ENCODE results near the gene PCSK5. TPM values are rescaled to one million over a fixed set of nuclear protein-coding genes. Genes with fewer than 3 reads are reported as not detected.
"Not testable (repeated sequence)": the region's sequence is repeated elsewhere in the genome, so short reads cannot be mapped to it uniquely, and the experiment has no call there.

The PCSK5 gene
- total RNA-seq, 2 donors from 2014 or later, result 41.2 to 63.7 TPM

DNA sequence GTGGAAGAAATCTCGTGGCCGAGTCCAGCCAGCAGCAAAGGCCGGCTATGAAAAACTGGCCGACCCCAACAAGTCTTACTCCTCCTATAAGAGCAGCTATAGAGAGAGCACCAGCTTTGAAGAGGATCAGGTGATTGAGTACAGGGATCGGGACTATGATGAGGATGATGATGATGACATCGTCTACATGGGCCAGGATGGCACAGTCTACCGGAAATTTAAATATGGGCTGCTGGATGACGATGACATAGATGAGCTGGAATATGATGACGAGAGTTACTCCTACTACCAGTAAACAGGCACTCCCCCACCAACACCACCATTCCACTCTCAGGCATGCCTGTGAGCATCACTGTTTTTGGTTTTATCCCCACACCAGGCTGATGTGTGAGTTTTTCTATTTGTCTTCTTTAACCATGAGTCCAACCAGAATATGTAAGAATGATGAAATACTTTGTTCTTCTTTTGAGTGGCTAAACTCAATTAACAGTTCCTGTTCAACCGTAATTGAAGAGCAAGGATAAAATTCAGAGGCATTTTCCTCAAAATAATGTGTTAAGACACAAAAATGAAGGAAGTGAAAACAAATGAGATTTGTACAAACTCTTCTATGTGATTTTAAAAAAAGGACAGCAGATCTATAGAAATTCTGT, 468.3 kb downstream of the PCSK5 start:
- H3K4me1 ChIP-seq (ENCODE audit: control insufficient read depth in 1 of 2, low read depth in 2 of 2), result no peaks in the 10 kb centered on the region
- TF ChIP-seq, protein P1, sequence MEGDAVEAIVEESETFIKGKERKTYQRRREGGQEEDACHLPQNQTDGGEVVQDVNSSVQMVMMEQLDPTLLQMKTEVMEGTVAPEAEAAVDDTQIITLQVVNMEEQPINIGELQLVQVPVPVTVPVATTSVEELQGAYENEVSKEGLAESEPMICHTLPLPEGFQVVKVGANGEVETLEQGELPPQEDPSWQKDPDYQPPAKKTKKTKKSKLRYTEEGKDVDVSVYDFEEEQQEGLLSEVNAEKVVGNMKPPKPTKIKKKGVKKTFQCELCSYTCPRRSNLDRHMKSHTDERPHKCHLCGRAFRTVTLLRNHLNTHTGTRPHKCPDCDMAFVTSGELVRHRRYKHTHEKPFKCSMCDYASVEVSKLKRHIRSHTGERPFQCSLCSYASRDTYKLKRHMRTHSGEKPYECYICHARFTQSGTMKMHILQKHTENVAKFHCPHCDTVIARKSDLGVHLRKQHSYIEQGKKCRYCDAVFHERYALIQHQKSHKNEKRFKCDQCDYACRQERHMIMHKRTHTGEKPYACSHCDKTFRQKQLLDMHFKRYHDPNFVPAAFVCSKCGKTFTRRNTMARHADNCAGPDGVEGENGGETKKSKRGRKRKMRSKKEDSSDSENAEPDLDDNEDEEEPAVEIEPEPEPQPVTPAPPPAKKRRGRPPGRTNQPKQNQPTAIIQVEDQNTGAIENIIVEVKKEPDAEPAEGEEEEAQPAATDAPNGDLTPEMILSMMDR (IDR thresholded peaks at IDR 0.05), result no peak
- H3K4me3 ChIP-seq, result no peak overlapping the region

DNA sequence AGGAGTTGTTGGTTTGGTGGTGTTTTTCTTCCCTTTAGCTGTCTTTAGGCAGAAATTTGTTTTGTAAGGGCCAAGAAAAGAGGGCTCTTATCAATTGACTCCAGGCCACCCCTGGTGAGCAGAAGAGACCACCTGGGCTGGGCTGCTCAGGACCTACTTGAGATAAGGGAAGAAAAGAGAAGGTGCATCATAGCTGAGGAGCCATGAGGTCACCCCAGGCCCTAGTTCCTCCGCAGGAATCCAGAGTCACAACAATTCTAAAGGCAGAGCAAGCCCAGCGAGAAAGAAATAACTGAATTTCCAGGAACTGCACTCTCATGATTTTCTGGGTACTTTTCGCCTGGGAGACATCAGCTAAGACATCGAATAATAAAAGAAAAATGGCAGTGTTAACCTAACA, 468.9 kb downstream of the PCSK5 start:
- TF ChIP-seq, protein P1 (IDR thresholded peaks at IDR 0.05), result no peak
- Histone ChIP-seq H3K9me3 (no peaks in the 10 kb centered on the region), H3K27me3 (replicated peaks; ENCODE audit: insufficient read depth) (no peaks in the 10 kb centered on the region), H3K36me3 (no peaks in the 10 kb centered on the region), H3K27ac (no peak overlapping the region), H3K4me3 (no peak overlapping the region), H3K4me1 (ENCODE audit: control insufficient read depth in 1 of 2, low read depth in 2 of 2) (no peaks in the 10 kb centered on the region)
- ATAC-seq (ENCODE audit: insufficient number of reproducible peaks, low FRiP score, low read depth) (no peak), DNase-seq (ENCODE audit: low spot score) (no peak)

More for the DNA sequence above, 468.3 kb downstream of the PCSK5 start:
- DNase-seq (ENCODE audit: low spot score), result no peak
- Histone ChIP-seq H3K27ac (no peak overlapping the region), H3K9me3 (no peaks in the 10 kb centered on the region), H3K27me3 (replicated peaks; ENCODE audit: insufficient read depth) (no peaks in the 10 kb centered on the region), H3K36me3 (no peaks in the 10 kb centered on the region)
- no peak for ATAC-seq (ENCODE audit: insufficient number of reproducible peaks, low FRiP score, low read depth)

DNA sequence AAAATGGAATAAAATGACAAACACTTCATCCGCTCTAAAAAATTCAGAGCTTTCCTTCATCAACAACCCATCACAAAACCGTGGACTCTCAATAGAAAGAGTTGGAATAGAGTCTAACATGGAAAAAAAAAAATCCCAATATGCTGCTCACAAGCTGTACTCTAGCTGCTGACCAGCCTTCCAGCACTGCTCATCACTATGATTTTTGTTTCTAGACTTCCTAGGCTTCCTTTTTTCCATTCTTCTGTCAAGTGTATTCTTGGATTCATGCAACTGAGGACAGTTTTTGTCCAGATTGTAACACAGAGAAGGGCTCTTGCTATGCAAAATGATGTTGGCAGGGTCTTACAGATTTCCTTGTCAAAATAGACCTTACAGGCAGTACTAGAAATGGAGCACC, 469.3 kb downstream of the PCSK5 start:
- DNase-seq (ENCODE audit: low spot score) (no peak), ATAC-seq (ENCODE audit: insufficient number of reproducible peaks, low FRiP score, low read depth) (no peak)
- Histone ChIP-seq H3K36me3 (no peaks in the 10 kb centered on the region), H3K27ac (no peak overlapping the region), H3K9me3 (no peaks in the 10 kb centered on the region), H3K4me3 (no peak overlapping the region), H3K27me3 (replicated peaks; ENCODE audit: insufficient read depth) (no peaks in the 10 kb centered on the region), H3K4me1 (ENCODE audit: control insufficient read depth in 1 of 2, low read depth in 2 of 2) (peaks cover under 1 to 3% of the 10 kb centered on the region in 2 donors)
- TF ChIP-seq, protein P1 (IDR thresholded peaks at IDR 0.05), result no peak

DNA sequence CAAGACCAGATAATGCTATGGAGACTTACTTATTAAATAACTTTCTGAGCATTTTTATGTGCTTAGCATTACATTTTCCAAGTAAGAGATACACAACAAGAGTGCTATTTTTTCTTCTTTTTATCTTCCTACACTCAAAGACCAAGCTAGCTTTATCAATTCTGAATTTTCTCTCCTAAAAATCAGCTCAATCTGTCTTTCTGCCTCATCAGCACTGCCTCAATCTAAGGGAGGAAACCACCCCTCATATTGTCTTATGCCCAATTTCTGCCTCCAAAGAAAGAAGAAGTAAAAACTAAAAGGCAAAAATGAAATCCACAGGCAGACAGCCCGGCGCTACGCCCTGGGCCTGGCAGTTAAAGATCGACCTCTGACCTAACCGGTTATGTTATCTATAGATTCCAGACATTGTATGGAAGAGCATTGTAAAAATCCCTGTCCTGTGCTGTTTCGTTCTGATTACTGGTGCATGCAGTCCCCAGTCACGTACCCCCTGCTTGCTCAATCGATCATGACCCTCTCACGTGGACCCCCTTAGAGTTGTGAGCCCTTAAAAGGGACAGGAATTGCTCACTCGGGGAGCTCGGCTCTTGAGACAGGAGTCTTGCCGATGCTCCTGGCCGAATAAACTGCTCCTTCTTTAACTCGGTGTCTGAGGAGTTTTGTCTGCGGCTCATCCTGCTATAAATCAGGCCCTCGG, 472.0 kb downstream of the PCSK5 start:
- ATAC-seq (ENCODE audit: insufficient number of reproducible peaks, low FRiP score, low read depth); H3K27me3 ChIP-seq (replicated peaks; ENCODE audit: insufficient read depth); H3K36me3 ChIP-seq; DNase-seq (ENCODE audit: low spot score); H3K9me3 ChIP-seq; H3K4me3 ChIP-seq; H3K27ac ChIP-seq: not testable (repeated sequence)
- peaks cover 7 to 12% of the 10 kb centered on the region in 2 donors for H3K4me1 ChIP-seq (ENCODE audit: control insufficient read depth in 1 of 2, low read depth in 2 of 2)

DNA sequence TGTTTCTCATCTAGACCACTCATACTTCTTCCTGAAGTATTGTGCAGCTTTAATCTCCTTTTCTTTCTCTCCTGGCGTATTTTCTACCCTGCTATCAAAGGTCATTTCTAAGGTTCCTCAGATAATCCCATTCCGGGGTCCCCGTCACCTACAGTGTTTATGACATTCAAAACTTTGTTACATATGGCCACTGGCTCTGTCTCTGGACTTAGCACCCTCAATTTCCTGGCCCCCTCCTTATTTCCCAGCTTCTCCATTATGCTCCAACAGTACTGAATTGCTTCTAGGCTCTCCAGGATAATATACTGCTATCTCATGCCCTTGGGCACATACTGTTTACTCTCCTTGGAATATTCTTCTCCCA, 472.5 kb downstream of the PCSK5 start:
- H3K27ac ChIP-seq, result no peak overlapping the region
- no peaks in the 10 kb centered on the region for H3K9me3 ChIP-seq
- TF ChIP-seq, protein P1 (IDR thresholded peaks at IDR 0.05), result no peak
- peaks cover 7 to 12% of the 10 kb centered on the region in 2 donors for H3K4me1 ChIP-seq (ENCODE audit: control insufficient read depth in 1 of 2, low read depth in 2 of 2)
- no peaks in the 10 kb centered on the region for H3K27me3 ChIP-seq (replicated peaks; ENCODE audit: insufficient read depth)
- ATAC-seq (ENCODE audit: insufficient number of reproducible peaks, low FRiP score, low read depth), result no peak
- H3K4me3 ChIP-seq, result no peak overlapping the region
- no peaks in the 10 kb centered on the region for H3K36me3 ChIP-seq
- no peak for DNase-seq (ENCODE audit: low spot score)

Measured in thoracic aorta (tissue), 2 donors.